ENCODE results near the gene CPA5.

DNA sequence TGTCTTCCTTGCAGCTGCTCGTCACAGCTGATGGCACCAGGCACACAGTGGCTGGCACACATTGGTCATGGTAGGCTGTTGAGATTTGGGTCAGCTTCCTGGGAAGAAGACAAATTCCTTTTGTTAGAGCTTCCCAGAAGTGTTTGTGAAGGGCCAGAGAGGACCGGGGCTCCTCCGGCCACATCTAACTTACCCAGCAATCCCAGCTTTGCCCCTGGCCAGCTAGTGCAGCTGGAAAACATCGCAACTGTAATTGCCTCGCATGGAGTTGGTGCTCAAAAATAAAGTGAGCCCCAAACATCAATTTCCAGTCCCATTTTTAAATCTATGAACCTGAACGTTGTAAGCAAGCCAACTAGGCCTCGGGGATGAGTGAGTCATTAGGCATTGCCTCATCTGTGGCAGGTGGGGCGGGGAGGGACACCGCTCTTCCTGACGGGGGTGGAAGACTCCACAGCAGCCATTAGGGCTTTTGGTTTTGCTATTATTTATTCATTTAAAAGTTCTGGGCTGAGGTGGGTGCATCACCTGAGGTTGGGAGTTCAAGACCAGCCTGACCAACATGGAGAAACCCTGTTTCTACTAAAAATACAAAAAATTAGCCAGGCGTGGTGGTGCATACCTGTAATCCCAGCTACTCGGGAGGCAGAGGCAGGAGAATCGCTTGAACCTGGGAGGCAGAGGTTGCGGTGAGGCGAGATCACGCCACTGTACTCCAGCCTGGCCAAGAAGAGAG is 12.4 kb downstream of the CPA5 start:
- TF ChIP-seq, protein P1, sequence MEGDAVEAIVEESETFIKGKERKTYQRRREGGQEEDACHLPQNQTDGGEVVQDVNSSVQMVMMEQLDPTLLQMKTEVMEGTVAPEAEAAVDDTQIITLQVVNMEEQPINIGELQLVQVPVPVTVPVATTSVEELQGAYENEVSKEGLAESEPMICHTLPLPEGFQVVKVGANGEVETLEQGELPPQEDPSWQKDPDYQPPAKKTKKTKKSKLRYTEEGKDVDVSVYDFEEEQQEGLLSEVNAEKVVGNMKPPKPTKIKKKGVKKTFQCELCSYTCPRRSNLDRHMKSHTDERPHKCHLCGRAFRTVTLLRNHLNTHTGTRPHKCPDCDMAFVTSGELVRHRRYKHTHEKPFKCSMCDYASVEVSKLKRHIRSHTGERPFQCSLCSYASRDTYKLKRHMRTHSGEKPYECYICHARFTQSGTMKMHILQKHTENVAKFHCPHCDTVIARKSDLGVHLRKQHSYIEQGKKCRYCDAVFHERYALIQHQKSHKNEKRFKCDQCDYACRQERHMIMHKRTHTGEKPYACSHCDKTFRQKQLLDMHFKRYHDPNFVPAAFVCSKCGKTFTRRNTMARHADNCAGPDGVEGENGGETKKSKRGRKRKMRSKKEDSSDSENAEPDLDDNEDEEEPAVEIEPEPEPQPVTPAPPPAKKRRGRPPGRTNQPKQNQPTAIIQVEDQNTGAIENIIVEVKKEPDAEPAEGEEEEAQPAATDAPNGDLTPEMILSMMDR (IDR thresholded peaks at IDR 0.05): no peak
- TF ChIP-seq EP300 (IDR thresholded peaks at IDR 0.05): peak in 1 of 2 donors; percentile 74

Measured in tibial nerve (tissue), 4 donors.